Hepatocyte (in vitro differentiated cells): Measurements from ENCODE around the gene ZIM2. TPM values are rescaled to one million over a fixed set of nuclear protein-coding genes. Genes with fewer than 3 reads are reported as not detected.
"Not testable (repeated sequence)": the region's sequence is repeated elsewhere in the genome, so short reads cannot be mapped to it uniquely, and the experiment has no call there.

Experiments
- DNase-seq: peaks from one replicate; pipeline ENCODE4 v3.0.0-alpha.2; 2016; ENCODE audit warnings: low spot score
- H2AFZ ChIP-seq: fragments of 200-600 bp; sonication (generic); 2 replicates; pipeline ENCODE4 v1.6.0; 2016; ENCODE audit warnings: antibody characterized with exemption, mild to moderate bottlenecking
- H3K27ac ChIP-seq: fragments of 200-600 bp; sonication (generic); 2 replicates; pipeline ENCODE4 v1.5.1; 2016; ENCODE audit warnings: mild to moderate bottlenecking
- H3K27me3 ChIP-seq: fragments of 200-600 bp; sonication (generic); 2 replicates; pipeline ENCODE4 v1.6.1; 2016
- H3K36me3 ChIP-seq: fragments of 200-600 bp; sonication (generic); replicated peaks from 2 replicates; pipeline ENCODE4 v1.5.1; 2016; ENCODE audit warnings: low read depth; ENCODE audit not compliant: insufficient read depth
- H3K4me1 ChIP-seq: fragments of 200-600 bp; sonication (generic); 2 replicates; pipeline ENCODE4 v1.5.1; 2016; ENCODE audit warnings: mild to moderate bottlenecking, moderate library complexity; ENCODE audit not compliant: insufficient read depth
- H3K4me2 ChIP-seq: fragments of 200-600 bp; sonication (generic); 2 replicates; pipeline ENCODE4 v1.6.0; 2016
- H3K4me3 ChIP-seq: fragments of 200-600 bp; sonication (generic); 2 replicates; pipeline ENCODE4 v1.5.1; 2016; ENCODE audit warnings: mild to moderate bottlenecking
- H3K79me2 ChIP-seq: fragments of 200-600 bp; sonication (generic); 2 replicates; pipeline ENCODE4 v1.6.0; 2017; ENCODE audit warnings: mild to moderate bottlenecking
- H3K9me2 ChIP-seq: fragments of 200-600 bp; sonication (generic); replicated peaks from 2 replicates; pipeline ENCODE4 v1.6.0; 2017; ENCODE audit warnings: mild to moderate bottlenecking; ENCODE audit not compliant: insufficient read depth
- H3K9me3 ChIP-seq: fragments of 200-600 bp; sonication (generic); 2 replicates; pipeline ENCODE4 v1.5.1; 2016; ENCODE audit warnings: low read depth, mild to moderate bottlenecking
- H4K20me1 ChIP-seq: fragments of 200-600 bp; sonication (generic); 2 replicates; pipeline ENCODE4 v1.6.0; 2016; ENCODE audit warnings: mild to moderate bottlenecking; ENCODE audit not compliant: insufficient read depth, poor library complexity, severe bottlenecking
- EZH2 ChIP-seq: fragments of 200-600 bp; sonication (generic); IDR thresholded peaks from 2 replicates; pipeline ENCODE4 v1.6.1; 2016; ENCODE audit warnings: antibody characterized with exemption, mild to moderate bottlenecking, borderline replicate concordance
- EZH2phosphoT487 ChIP-seq: fragments of 200-600 bp; sonication (generic); IDR thresholded peaks from one replicate; pipeline ENCODE4 v1.6.1; 2018; ENCODE audit warnings: antibody characterized with exemption, mild to moderate bottlenecking, low read depth, moderate library complexity; ENCODE audit not compliant: unreplicated experiment, severe bottlenecking
- WGBS: methylation state at CpG from one replicate; pipeline ENCODE4 v1.1.6; 2016; ENCODE audit warnings: low lambda C conversion rate; ENCODE audit errors: missing lambda C conversion rate; 5-methylcytosine and 5-hydroxymethylcytosine counted together
- polyA plus RNA-seq: library from polyadenylated mRNA; unstranded; fragments of >200 nt; fragmentation: Nextera tagmentation; extraction: Ambion mirVana; gene quantifications from 2 replicates; pipeline ENCODE4 v1.2.1, GENCODE V29; 2016
- total RNA-seq: library from RNA; depleted of rRNA; stranded (reverse); fragments of >200 nt; gene quantifications from 2 replicates; pipeline ENCODE4 v1.2.3, GENCODE V29; 2014
- TF ChIP-seq, protein P1 (sequence below): fragments of 200-600 bp; sonication (generic); IDR thresholded peaks from 2 replicates; pipeline ENCODE4 v1.5.1; 2016; ENCODE audit warnings: antibody characterized with exemption, mild to moderate bottlenecking; ENCODE audit not compliant: poor library complexity

Gene ZIM2
- total and polyA plus RNA-seq, 2 experiments from 2014 or later = not detected

DNA sequence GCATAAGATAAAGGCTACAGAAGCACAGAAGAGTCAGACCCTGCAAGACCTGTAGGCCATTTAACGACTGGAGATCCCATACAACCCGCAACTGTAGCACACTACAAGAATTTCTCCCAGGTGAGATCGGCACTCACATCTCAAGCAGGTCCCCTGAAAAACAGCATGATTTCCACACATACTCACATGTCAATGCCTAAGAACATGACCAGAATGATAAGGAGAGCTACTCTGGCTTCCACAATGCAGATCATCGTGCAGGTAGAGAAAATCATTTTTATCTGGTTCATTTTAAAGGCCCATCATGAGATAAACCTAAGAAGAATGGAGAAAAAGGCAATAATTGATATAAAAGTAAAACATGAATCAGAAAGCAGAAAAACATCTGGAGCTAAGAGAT lies 17.5 kb upstream of the ZIM2 start:
- 75% methylated on average over 4 of the region's 4 CpGs for WGBS

DNA sequence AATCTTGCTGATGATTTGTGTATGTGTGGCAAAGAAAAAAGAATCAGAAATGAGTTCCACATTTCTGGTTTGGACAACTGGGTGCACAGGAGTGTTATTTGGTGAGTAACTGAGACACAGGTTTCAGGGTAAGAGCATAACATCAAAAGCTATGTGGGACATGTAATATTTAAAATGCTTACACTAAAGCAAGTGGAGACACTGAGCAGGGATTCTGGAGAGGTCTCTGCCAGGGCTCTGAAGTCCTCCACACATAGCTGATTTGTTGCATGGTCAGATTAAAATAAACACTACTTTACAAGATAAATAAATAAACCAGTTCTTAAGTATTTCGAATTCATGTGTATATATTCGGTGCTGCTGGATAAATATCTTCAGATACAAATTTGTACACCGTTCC lies 16.3 kb upstream of the ZIM2 start:
- Histone ChIP-seq H3K4me1 (no peaks in the 10 kb centered on the region), H3K27me3 (no peaks in the 10 kb centered on the region), H3K36me3 (no peaks in the 10 kb centered on the region), H3K9me3 (peaks cover 4% of the 10 kb centered on the region), H3K79me2 (no peaks in the 10 kb centered on the region), H4K20me1 (no peaks in the 10 kb centered on the region), H3K27ac (no peak overlapping the region), H2AFZ (no peak overlapping the region), H3K4me3 (no peak overlapping the region), H3K9me2 (no peaks in the 10 kb centered on the region), H3K4me2 (no peak overlapping the region)
- TF ChIP-seq EZH2phosphoT487 = no peak
- TF ChIP-seq, protein P1, sequence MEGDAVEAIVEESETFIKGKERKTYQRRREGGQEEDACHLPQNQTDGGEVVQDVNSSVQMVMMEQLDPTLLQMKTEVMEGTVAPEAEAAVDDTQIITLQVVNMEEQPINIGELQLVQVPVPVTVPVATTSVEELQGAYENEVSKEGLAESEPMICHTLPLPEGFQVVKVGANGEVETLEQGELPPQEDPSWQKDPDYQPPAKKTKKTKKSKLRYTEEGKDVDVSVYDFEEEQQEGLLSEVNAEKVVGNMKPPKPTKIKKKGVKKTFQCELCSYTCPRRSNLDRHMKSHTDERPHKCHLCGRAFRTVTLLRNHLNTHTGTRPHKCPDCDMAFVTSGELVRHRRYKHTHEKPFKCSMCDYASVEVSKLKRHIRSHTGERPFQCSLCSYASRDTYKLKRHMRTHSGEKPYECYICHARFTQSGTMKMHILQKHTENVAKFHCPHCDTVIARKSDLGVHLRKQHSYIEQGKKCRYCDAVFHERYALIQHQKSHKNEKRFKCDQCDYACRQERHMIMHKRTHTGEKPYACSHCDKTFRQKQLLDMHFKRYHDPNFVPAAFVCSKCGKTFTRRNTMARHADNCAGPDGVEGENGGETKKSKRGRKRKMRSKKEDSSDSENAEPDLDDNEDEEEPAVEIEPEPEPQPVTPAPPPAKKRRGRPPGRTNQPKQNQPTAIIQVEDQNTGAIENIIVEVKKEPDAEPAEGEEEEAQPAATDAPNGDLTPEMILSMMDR = no peak
- TF ChIP-seq EZH2 = no peak
- 53% methylated on average over 3 of the region's 3 CpGs for WGBS
- no peak for DNase-seq

More for the DNA sequence above, 17.5 kb upstream of the ZIM2 start:
- H3K79me2 ChIP-seq = no peaks in the 10 kb centered on the region
- no peak overlapping the region for H2AFZ ChIP-seq
- no peaks in the 10 kb centered on the region for H3K27me3 ChIP-seq
- DNase-seq = no peak
- TF ChIP-seq EZH2phosphoT487 = no peak
- TF ChIP-seq, protein P1 = no peak
- no peak for TF ChIP-seq EZH2
- H3K9me3 ChIP-seq = peaks cover 4% of the 10 kb centered on the region
- H3K27ac ChIP-seq = no peak overlapping the region
- no peaks in the 10 kb centered on the region for H3K9me2 ChIP-seq
- H4K20me1 ChIP-seq = no peaks in the 10 kb centered on the region
- H3K4me1 ChIP-seq = no peaks in the 10 kb centered on the region
- no peaks in the 10 kb centered on the region for H3K36me3 ChIP-seq
- no peak overlapping the region for H3K4me2 ChIP-seq
- H3K4me3 ChIP-seq = no peak overlapping the region

DNA sequence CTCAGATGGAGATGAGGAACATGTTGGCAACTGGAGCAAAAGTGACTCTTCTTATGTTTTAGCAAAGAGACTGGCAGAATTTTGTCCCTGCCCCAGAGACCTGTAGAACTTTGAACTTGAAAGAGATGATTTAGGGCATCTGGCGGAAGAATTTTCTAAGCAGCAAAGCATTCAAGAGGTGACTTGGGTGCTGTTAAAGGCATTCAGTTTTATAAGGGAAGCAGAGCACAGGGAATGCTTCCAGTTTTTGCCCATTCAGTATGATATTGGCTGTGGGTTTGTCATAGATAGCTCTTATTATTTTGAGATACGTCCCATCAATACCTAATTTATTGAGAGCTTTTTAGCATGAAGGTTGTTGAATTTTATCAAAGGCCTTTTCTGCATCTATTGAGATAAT lies 11.8 kb upstream of the ZIM2 start:
- not testable (repeated sequence) for H3K79me2 ChIP-seq, DNase-seq, H3K4me2 ChIP-seq, H3K9me2 ChIP-seq, H3K4me3 ChIP-seq, H4K20me1 ChIP-seq, H3K27ac ChIP-seq, H3K9me3 ChIP-seq, H3K27me3 ChIP-seq, H3K36me3 ChIP-seq, H2AFZ ChIP-seq, H3K4me1 ChIP-seq
- WGBS = 69% methylated on average over 2 of the region's 2 CpGs

DNA sequence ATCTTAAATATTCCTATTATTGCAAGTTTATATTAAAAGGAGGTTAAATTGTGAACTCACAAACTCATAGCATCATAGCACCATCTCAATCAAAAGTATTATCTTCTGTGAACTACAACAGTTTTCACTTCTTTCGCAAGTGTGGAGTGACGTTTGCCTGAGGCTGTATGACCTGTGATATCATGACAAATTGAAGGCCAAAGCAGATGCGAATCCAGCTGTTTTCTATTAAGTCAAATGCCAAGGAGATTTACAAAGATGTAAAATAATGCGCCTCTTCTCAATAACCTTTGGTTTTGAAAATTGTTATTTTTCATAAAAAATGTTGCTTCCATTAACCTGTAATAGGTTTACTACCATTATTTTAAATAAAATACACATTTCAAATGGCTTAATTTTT lies 7.6 kb upstream of the ZIM2 start:
- H3K4me1 ChIP-seq = no peaks in the 10 kb centered on the region
- no peaks in the 10 kb centered on the region for H3K27me3 ChIP-seq
- no peaks in the 10 kb centered on the region for H3K36me3 ChIP-seq
- no peaks in the 10 kb centered on the region for H3K9me3 ChIP-seq
- H3K27ac ChIP-seq = no peak overlapping the region
- no peak for DNase-seq
- H3K79me2 ChIP-seq = no peaks in the 10 kb centered on the region
- no peak overlapping the region for H2AFZ ChIP-seq
- TF ChIP-seq, protein P1 = no peak
- TF ChIP-seq EZH2phosphoT487 (no peak), EZH2 (no peak)
- no peak overlapping the region for H3K4me2 ChIP-seq
- H3K4me3 ChIP-seq = no peak overlapping the region
- H4K20me1 ChIP-seq = no peaks in the 10 kb centered on the region
- no peaks in the 10 kb centered on the region for H3K9me2 ChIP-seq
- WGBS = 75% methylated on average over 4 of the region's 4 CpGs
